ENCODE measurements around the gene SERPINB7.

DNA sequence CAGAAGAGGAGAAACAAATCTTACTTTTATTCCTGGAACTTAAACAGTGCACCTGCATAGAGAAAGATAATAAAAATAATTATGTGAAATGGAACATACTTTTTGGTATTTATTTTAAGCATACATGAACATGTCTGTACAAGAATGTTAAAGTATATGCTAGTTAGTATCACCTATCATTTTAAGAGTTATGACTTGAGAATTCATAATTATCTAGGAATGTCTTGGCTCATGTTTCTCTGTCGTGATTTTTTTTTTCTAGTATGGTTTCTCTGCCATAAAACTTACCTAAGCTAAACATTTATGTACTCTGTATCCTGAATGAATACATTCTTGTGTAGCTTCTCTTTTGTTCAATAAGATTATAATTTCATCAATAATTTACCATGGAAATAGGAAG is 4.2 kb downstream of the SERPINB7 start:
- TF ChIP-seq, protein P1, sequence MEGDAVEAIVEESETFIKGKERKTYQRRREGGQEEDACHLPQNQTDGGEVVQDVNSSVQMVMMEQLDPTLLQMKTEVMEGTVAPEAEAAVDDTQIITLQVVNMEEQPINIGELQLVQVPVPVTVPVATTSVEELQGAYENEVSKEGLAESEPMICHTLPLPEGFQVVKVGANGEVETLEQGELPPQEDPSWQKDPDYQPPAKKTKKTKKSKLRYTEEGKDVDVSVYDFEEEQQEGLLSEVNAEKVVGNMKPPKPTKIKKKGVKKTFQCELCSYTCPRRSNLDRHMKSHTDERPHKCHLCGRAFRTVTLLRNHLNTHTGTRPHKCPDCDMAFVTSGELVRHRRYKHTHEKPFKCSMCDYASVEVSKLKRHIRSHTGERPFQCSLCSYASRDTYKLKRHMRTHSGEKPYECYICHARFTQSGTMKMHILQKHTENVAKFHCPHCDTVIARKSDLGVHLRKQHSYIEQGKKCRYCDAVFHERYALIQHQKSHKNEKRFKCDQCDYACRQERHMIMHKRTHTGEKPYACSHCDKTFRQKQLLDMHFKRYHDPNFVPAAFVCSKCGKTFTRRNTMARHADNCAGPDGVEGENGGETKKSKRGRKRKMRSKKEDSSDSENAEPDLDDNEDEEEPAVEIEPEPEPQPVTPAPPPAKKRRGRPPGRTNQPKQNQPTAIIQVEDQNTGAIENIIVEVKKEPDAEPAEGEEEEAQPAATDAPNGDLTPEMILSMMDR (conservative IDR thresholded peaks at IDR 0.05) = no peak
- no peak for TF ChIP-seq EZH2 (IDR thresholded peaks at IDR 0.05; ENCODE audit: low read depth)

All from PC-9 (cell line).